NCI-H226 (cell line): ENCODE results near the gene G0S2.

Experiments
- DNase-seq: peaks from one replicate; pipeline ENCODE4 v3.0.0-alpha.2; 2015

G0S2 gene, protein sequence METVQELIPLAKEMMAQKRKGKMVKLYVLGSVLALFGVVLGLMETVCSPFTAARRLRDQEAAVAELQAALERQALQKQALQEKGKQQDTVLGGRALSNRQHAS

GRCh38 chr1:209674957-209675564, at the start of gene G0S2:
TSS of gene G0S2 (plus strand) at chr1:209675412. CDS start at chr1:209675685, 273 bp downstream.
- DNase-seq = no peak

GRCh38 chr1:209625791-209626285, 49.4 kb upstream of the G0S2 start:
- no peak for DNase-seq

- DNase-seq = no peak
Measured at GRCh38 chr1:209626346-209627026, 48.7 kb upstream of the G0S2 start.

DNA sequence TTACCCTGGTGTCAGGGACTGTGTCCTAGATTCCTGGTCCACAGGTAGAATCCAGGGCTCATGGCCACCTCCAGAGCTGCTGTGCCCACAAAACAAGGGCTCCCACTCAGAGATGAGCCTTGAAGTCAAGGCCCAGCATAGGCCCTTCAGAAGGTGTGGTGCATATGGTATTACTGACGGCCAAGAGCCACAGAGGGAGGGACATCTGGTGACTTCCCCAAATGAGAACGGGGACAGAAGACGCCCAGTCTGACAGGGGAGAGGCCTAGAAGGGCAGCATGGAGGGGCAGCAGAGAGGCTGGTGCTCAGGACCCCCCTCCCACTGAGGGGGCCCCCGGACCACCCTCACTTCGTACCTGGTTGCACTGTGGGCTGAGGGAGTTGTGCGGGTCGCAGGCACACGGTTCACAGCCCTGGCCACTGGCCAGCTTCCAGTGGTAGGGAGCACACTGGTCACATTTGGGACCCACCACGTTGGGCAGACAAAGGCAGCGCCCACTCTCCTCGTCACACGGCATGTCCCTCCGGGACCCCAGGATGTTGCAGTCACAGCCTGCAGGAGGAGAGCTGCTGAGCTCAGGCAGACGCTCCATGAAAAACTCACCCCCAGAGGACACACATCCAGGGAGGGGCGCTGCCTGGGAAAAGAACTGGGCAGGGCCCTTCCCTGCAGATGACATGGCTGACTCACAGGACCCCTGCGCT, 48.0 kb upstream of the G0S2 start:
- no peak for DNase-seq

GRCh38 chr1:209627732-209628196, 47.4 kb upstream of the G0S2 start:
- DNase-seq = peak; percentile 48

DNA sequence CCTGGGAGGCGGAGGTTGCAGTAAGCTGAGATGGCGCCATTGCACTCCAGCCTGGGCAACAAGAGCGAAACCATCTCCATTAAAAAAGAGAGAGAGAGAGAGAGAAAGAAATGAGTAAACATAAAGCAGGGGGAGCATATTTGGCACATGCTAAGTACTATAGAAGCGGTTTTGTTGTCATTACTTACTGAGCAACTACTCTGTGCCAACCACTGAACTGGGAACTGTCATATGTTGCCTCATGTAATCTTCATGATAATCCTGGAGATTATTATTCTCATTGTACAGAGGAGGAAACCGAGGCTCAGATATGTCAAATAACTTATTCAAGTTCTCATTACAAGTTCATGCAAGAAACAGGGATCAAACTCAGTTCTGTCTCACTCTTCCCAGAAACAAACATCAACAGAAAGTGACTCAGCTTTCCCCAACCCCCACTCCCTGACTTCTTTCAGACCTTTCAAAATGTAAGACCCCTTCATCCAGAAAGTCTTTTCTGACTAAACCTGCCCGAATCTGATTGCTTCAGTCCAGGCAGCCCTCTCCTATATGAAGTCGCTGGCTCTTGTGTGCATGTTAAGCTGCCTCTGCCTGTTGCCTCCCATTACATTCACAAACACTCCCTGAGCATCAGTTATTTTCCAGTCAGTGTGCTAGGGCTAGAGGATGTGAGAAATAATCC, 46.5 kb upstream of the G0S2 start:
- no peak for DNase-seq

GRCh38 chr1:209629621-209630382, 45.4 kb upstream of the G0S2 start:
- no peak for DNase-seq

GRCh38 chr1:209630383-209631225, 44.6 kb upstream of the G0S2 start:
- DNase-seq = no peak

- no peak for DNase-seq
Measured at GRCh38 chr1:209633335-209633997, 41.7 kb upstream of the G0S2 start.

GRCh38 chr1:209634005-209634737, 41.0 kb upstream of the G0S2 start:
- no peak for DNase-seq

- DNase-seq = no peak
Measured at GRCh38 chr1:209635850-209636249, 39.4 kb upstream of the G0S2 start.

DNA sequence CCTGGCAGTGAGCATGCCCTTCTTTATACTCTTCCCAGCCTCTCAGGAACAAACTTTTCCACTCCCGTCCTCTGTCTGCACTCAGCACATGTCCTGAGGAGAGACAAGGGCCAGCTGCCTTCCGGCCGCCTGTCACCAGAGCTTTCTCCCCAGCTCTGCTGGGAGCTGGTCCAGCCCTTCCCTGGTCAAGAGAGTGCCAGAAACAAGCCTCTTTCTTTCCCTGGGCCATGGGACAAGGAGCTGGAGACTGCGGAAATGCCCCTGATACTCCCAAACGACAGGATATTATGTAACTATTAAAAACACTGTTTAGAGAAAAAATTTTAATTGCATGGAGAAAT, 33.4 kb upstream of the G0S2 start:
- no peak for DNase-seq

- DNase-seq = no peak
Measured at GRCh38 chr1:209642816-209643215, 32.4 kb upstream of the G0S2 start.

DNA sequence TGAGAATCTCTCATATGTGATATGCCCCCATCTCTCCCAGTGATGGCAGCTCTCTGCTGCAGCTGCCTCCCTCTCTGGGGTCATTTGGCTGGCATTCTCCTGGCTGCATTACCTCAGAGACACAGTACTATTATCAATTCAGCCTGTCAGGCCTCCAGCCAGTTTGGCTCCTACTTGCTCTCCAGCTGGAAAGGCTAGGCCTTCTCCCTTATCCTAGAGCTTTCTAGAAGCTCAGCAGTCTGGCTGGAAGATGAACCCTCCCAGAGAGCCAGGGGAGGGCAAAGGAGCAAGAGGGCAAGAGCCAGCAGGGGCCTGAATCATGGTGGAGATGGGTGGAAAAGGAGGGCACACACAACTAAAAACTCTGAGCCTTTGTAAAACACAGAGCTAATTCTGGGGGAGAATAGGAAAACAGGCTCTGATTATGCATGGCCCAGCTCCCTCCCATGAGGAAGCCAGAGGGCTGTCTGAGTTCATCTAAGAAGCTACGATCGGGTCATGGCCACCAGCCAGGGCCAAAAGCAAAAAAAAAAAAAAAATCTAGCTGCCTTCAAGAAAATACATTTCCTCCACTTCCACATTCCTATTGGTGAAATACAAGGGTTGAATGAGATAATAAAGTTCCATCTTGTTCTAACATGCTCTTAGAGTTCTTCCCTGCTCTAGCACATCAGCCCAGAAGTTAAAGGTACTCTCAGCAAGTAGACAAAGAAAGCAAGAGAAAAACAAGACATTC, 31.8 kb upstream of the G0S2 start:
- no peak for DNase-seq

GRCh38 chr1:209645574-209646452, 29.4 kb upstream of the G0S2 start:
- no peak for DNase-seq

DNA sequence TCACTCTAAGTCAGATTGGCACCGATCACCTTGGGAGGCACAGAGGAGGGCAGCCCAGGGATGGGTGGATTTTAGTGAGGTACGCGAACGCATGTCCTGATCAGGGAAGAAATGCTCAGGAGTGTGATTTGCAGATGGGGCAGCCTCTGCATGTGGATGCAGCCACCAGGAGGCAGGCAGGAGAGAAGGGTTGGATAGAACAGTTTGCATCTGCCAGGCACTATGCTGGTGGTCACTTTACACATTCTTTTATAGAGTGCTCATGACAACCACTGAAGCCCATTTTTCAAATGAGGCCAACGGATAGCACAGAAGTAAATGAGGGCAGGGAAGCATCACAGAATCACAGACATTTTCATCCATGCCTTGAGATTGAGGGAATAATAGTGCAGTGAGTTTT, 28.7 kb upstream of the G0S2 start:
- DNase-seq = no peak

GRCh38 chr1:209647156-209647555, 28.1 kb upstream of the G0S2 start:
- DNase-seq = no peak

DNA sequence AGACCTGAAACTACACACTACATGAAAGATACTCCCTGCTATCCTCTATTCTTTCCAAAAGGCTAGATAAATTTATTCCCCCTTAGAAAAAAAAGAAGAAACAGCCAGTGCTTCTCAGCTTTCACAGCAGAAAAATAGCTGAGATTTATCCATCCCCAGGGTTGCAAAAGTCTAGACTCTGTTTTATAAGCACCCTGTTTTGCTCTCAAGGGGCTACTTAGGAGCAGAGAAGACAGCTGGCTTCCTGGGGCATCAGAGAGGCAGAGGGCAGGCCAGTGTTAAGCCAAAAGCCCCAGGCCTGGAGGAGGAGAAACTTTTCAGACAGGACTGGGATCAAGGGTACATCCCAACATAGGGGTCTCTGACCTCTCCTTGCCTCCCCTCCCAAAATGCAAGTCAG, 26.9 kb upstream of the G0S2 start:
- DNase-seq = no peak
